Small intestine (tissue), 7 donors: ENCODE data around the gene RAI1. TPM values are rescaled to one million over a fixed set of nuclear protein-coding genes. Genes with fewer than 3 reads are reported as not detected.

ENCODE experiments used
- DNase-seq, 2 donors: peaks; one replicate each; pipeline versions ENCODE4 v3.0.0 to v3.0.0-alpha.2; 2013
- FAIRE-seq: peaks from 2 replicates; lab custom pipeline; 2012; peaks lifted over from hg19 to GRCh38; lab: Jason Lieb, UNC
- H3K27ac ChIP-seq, 3 donors: one replicate each; pipeline ENCODE4 v1.5.1; 2013; ENCODE audit warnings: low read length in 2 of 3, mild to moderate bottlenecking in 2 of 3, control low read depth in 1 of 3, inconsistent platforms in 1 of 3, low read depth in 1 of 3, moderate library complexity in 1 of 3
- H3K27me3 ChIP-seq, 3 donors: one replicate each; pipeline ENCODE4 v1.6.1; 2013; ENCODE audit warnings: low read length in 3 of 3, inconsistent platforms in 1 of 3; ENCODE audit not compliant: control insufficient read depth in 3 of 3, insufficient read depth in 3 of 3
- H3K36me3 ChIP-seq, 3 donors: one replicate each; pipeline ENCODE4 v1.6.1; 2013; ENCODE audit warnings: low read length in 3 of 3, inconsistent platforms in 1 of 3, low read depth in 1 of 3, mild to moderate bottlenecking in 1 of 3, moderate library complexity in 1 of 3; ENCODE audit not compliant: control insufficient read depth in 3 of 3, insufficient read depth in 2 of 3
- H3K4me1 ChIP-seq, 3 donors: one replicate each; pipeline ENCODE4 v1.6.1; 2013; ENCODE audit warnings: low read length in 2 of 3, inconsistent platforms in 1 of 3, low read depth in 1 of 3, mild to moderate bottlenecking in 1 of 3, moderate library complexity in 1 of 3; ENCODE audit not compliant: control insufficient read depth in 3 of 3, insufficient read depth in 2 of 3
- H3K4me3 ChIP-seq, 3 donors: one replicate each; pipeline ENCODE4 v1.5.1; 2013; ENCODE audit warnings: low read length in 3 of 3, control low read depth in 1 of 3, inconsistent platforms in 1 of 3, low read depth in 1 of 3, mild to moderate bottlenecking in 1 of 3, moderate library complexity in 1 of 3
- H3K9me3 ChIP-seq, 2 donors: one replicate each; pipeline ENCODE4 v1.6.1; 2013; ENCODE audit warnings: low read depth in 1 of 2, low read length in 1 of 2; ENCODE audit not compliant: control insufficient read depth in 2 of 2, insufficient read depth in 1 of 2
- WGBS, 3 donors: extraction: QIAGEN DNeasy Blood & Tissue Kit; methylation state at CpG; one replicate each; pipeline ENCODE4 v1.1.7; 2013; 5-methylcytosine and 5-hydroxymethylcytosine counted together
- polyA plus RNA-seq, 4 donors: library from polyadenylated mRNA; stranded (reverse) in 3 of 4; unstranded in 1 of 4; fragments of 200-250 nt in 3 of 4; fragments of 120-200 nt in 1 of 4; gene quantifications; one replicate each; pipeline versions ENCODE4 v1.2.1 to v1.2.3, GENCODE V29; 2013
- donor health status: healthy with polysubstance abuse.
- donor health status: control.
- donor health status: control.
- donor health status: Bipolar disorder and iron deficiency.
- donor health status: healthy.

The RAI1 gene
- polyA plus RNA-seq, 4 donors: 2.4 to 20.7 (median 6.2) TPM

DNA sequence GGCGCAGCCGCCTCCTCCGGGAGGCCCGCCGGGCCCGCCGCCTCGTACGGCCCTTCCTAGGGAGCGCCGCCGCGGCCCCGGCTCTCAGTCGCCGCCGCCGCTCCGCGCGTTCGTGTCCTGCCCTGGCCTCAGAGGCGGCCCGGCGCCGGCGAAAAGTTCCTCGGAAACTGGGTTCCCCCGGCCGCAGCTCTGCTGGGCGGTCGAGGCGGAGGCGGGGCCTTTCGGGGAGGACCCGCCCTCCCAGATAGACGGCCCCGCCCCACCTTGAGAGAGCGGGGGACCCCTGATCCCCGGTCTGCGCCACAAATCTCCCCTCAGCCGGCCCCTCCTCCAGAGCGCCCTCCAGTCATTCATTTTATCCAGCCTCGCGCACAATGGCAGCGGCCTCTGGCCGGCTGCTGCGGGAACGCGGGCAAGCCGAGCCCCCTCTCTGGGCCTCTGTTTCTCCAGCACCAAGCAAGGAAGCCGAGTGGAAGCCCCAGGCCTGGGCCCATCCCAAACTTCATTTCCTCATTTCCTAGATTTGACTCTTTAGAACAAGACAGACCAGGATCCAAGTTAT is 155.6 kb downstream of the RAI1 start, which contains the start of gene SREBF1:
Gene SREBF1 (minus strand): TSS at position 169 of the 562 bp plus-strand sequence. CDS start 169 bp downstream, outside the sequence.
- Histone ChIP-seq H3K9me3 (no peaks in the 10 kb centered on the region), H3K27me3 (no peaks in the 10 kb centered on the region), H3K27ac (peak within 1 kb of the TSS; percentile 99 to 100 (median 99)), H3K4me3 (peak within 1 kb of the TSS; percentile 74 to 94 (median 82)), H3K4me1 (peaks cover 8 to 63% (median 11%) of the 10 kb centered on the region in 3 donors), H3K36me3 (peaks cover 0 to 25% (median 2%) of the 10 kb centered on the region in 3 donors)
- DNase-seq: peak; percentile 72 to 88
- 0 to 2% (median 1%) methylated on average over 43 to 52 of the region's 52 CpGs for WGBS, 3 donors
- FAIRE-seq: no peak

DNA sequence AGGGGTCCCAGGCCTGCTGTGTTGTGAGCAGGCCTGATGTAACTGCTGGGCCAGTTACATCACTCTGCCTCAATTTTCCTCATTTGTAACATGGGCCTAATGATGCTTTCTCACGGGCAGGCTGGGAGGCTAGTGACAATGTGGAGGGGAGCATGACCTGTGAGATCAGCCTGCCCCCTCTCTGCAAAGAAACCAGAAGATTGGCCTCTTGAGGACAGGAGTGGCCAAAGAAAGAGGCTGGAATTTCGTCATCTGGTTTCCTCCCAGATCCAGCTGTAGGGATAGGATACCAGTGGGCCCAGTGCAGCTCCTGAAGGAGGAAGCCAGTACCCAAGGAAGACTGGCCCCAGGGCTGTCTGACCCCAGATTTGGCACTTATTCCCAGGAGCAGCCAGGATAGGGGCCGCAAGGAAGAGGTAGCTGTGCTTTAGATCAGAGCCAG is 156.1 kb downstream of the RAI1 start:
- DNase-seq (peak; percentile 37 to 58), FAIRE-seq (no peak)
- H3K4me1 ChIP-seq: peaks cover 8 to 58% (median 11%) of the 10 kb centered on the region in 3 donors
- H3K36me3 ChIP-seq: peaks cover 0 to 20% (median 2%) of the 10 kb centered on the region in 3 donors
- no peaks in the 10 kb centered on the region for H3K27me3 ChIP-seq
- WGBS, 3 donors: 51 to 63% (median 52%) methylated on average over 3 of the region's 3 CpGs
- peak overlapping the region in 2 of 3 donors; percentile 82 to 94 for H3K4me3 ChIP-seq
- no peaks in the 10 kb centered on the region for H3K9me3 ChIP-seq
- peak overlapping the region; percentile 99 to 100 (median 99) for H3K27ac ChIP-seq

DNA sequence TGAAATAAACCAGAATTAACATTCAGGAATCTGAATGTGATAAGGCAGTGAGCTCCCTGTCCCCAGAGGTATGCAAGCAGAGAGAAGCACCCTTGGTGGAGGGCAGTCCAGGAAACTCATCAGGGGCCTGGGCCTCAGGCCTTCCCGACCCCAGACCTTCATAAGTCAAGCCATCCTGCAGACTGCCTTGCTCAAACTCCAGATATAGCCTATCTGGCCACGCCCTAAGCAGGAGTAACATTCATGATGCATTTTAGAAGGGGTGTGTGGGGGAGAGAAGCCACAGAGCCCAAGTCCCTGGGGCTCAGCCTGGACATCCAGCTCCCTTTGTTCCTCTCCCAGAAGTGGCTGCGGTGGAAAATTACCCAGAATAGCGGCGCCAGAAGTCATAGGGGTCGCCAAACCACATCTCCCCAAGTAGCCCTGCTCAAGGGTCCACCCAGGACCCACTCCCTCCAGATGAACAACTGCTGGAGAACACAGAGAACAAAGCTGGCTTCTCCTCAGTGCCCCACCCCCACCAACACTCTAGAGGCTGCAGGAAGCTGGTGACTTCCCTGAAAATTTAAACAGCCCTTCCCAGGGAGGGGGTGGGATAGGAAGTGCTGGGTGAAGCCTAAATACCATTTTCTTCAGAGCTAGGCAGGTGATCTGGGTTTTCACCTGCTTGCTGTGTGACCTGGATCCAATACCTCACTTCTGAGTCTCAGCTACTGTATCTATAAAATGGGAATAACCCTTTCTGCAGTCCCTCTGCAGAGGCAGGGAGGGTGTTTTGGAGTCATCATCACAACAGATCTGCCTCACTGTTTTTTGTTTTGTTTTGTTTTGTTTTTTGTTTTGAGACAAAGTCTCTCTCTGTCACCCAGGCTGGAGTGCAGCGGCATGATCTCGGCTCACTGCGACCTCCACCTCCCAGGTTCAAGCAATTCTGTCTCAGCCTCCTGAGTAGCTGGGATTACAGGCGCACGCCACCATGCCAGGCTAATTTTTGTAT is 157.0 kb downstream of the RAI1 start:
- Histone ChIP-seq H3K27me3 (no peaks in the 10 kb centered on the region), H3K9me3 (no peaks in the 10 kb centered on the region), H3K27ac (peak overlapping the region; percentile 99 to 100 (median 99)), H3K4me3 (no peak overlapping the region), H3K4me1 (peaks cover 8 to 58% (median 11%) of the 10 kb centered on the region in 3 donors), H3K36me3 (peaks cover 0 to 19% (median 2%) of the 10 kb centered on the region in 3 donors)
- DNase-seq: peak; percentile 61 to 70
- 52 to 67% (median 59%) methylated on average over 11 of the region's 11 CpGs for WGBS, 3 donors
- FAIRE-seq: no peak

DNA sequence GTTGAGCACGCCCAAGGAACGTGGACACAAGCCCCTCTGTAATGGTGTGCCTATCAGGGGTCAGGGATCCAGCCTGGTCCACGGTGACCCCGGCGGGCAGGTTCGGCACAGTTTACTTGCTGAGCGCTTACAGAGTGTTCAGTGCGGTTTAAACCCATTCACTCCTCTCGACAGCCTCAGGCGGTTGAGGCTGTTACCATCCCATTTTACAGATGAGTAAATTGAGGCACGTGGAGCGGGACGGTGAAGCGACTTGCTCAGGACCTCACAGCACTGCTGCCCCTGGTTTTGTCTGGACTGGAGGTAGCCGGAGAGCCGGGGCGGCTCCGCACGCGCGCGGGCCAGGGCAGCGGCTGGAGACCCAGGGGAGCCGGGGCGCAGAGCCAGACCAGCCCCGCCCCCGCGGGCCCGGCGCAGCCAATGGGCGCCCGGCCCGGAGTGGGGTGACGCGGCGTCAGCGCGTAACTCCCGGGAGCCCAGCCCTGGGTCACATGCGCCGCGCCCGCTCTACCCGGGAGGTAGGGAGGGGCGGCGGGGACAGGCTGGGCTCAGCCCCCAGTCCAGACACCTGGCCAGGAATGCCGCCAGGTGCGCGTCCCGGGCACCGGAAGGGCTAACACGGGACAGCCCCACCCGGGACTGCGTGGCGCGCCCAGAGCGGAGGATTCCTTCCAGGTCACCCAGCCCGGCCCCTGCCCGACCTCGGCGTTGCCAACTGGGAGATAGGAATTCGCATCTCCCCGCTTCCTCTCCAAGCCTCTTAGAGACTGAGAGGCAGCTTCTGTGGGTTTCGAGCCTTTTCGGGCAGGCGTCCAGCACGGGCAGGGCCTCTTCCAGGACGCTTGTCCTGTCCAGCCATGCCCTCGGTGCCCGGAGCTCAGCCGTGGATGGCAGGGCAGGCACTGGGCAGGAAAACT is 158.8 kb downstream of the RAI1 start:
- FAIRE-seq (no peak), DNase-seq (peak; percentile 97 to 98)
- Histone ChIP-seq H3K36me3 (peaks cover 0 to 7% (median 0%) of the 10 kb centered on the region in 3 donors), H3K4me3 (peak overlapping the region; percentile 12 to 48 (median 27)), H3K9me3 (no peaks in the 10 kb centered on the region), H3K4me1 (peaks cover 8 to 50% (median 11%) of the 10 kb centered on the region in 3 donors), H3K27ac (peak overlapping the region; percentile 96 to 98 (median 98)), H3K27me3 (no peaks in the 10 kb centered on the region)
- WGBS, 3 donors: 1 to 3% (median 2%) methylated on average over 58 to 71 of the region's 71 CpGs

DNA sequence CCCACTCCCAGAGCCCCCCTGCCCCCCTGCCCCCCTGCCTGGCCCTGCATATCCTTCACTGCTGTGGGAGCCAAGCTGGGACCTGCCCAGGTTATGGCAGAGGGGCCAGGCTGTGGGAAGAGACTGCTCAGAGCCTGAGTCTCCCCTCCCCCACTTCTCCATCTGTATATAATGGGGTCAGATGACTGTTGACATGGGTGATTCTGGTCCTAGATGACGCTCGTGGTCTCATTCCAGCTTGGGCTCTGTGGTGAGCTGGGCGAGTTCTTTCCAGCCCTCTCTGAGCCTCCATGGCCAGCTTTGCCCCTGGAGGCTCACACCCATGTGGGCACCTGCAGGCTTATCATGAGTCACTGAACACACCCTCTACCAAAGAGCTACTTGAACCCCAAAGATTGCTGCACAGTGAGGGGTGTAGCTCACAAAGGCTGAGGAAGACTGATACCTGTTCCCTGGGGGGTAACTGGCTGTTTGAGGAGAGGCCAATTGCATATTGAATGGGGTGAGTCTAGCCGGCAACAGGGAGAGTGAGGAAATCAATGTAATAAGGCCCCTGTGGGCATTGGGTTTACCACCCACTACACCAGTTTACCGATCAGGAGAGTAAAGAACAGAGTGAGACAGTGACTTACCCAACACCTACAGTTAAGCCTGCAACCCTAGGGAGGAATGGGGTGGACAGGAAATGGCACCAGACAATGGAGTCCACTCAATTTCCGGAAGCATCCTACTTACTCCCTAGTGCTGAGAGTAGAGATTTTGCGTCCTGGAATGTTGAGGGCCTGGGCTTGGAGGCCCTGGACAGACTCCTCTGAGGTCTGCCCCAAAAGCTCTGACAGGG is 159.7 kb downstream of the RAI1 start:
- FAIRE-seq (no peak), DNase-seq (peak in 1 of 2 donors; percentile 57)
- no peaks in the 10 kb centered on the region for H3K27me3 ChIP-seq

DNA sequence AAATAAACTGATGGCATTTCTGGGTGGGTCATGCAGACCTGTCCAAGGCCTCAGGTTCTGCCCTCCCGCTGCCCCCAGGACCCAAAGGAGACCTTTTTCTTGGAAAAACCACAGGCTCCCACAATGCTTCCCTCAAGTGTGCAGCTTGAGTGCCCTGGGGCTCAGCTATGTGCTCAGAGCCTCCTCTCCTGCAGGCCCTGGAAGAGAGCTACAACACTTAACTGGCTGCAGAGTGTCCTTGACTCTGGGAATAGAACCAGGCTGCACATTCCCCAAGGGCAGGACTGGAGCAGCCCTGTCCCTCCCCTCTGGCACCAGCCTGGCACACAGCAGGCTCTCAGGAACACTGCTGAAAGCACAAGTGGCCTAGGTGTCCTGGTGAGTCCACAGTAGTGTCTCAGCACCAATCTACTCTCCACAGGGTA is 160.4 kb downstream of the RAI1 start:
- peaks cover 0 to 12% (median 0%) of the 10 kb centered on the region in 3 donors for H3K36me3 ChIP-seq
- H3K27me3 ChIP-seq: no peaks in the 10 kb centered on the region
- no peak for FAIRE-seq
- H3K27ac ChIP-seq: peak overlapping the region; percentile 96 to 98 (median 98)
- DNase-seq: no peak
- WGBS, 3 donors: 77 to 93% (median 86%) methylated on average over 1 of the region's 1 CpG
- no peak overlapping the region for H3K4me3 ChIP-seq
- peaks cover 5 to 41% (median 6%) of the 10 kb centered on the region in 3 donors for H3K4me1 ChIP-seq
- no peaks in the 10 kb centered on the region for H3K9me3 ChIP-seq

More for the DNA sequence above, 159.7 kb downstream of the RAI1 start:
- Histone ChIP-seq H3K36me3 (peaks cover 0 to 6% (median 0%) of the 10 kb centered on the region in 3 donors), H3K9me3 (no peaks in the 10 kb centered on the region), H3K4me3 (peak overlapping the region in 2 of 3 donors; percentile 27 to 48), H3K4me1 (peaks cover 5 to 41% (median 6%) of the 10 kb centered on the region in 3 donors), H3K27ac (peak overlapping the region; percentile 96 to 98 (median 98))
- WGBS, 3 donors: 39 to 57% (median 46%) methylated on average over 7 of the region's 7 CpGs
